HEK293 (cell line): ENCODE data around the gene RBM10.

Experiments
- CTCF ChIA-PET: fragments of 350-600 bp; formaldehyde crosslinking; extraction: SDS; loops from one replicate; lab custom pipeline; 2021; ENCODE audit warnings: antibody characterized with exemption; lab: Yijun Ruan, JAX
- POLR2A ChIA-PET: fragments of 300-600 bp; formaldehyde crosslinking; extraction: SDS; loops from one replicate; lab custom pipeline; 2020; ENCODE audit warnings: antibody characterized with exemption, inconsistent platforms; lab: Yijun Ruan, JAX
- H3K27ac ChIP-seq: fragments of 200-500 bp; sonication (Bioruptor generic); 2 replicates; pipeline ENCODE4 v1.5.1; 2014; ENCODE audit warnings: low read depth, low read length, control low read depth, inconsistent platforms; ENCODE audit errors: extremely low read depth
- H3K36me3 ChIP-seq, 2 experiments: fragments of 200-500 bp in 1 of 2; sonication (Bioruptor generic) in 1 of 2; 1 replicate in 1 of 2; 2 replicates in 1 of 2; pipeline ENCODE4 v1.5.1; 2014 to 2017; ENCODE audit warnings: inconsistent platforms in 2 of 2, low read length in 2 of 2; ENCODE audit not compliant: control insufficient read depth in 2 of 2, insufficient read depth in 1 of 2
- H3K4me1 ChIP-seq: fragments of 200-500 bp; sonication (Bioruptor generic); 2 replicates; pipeline ENCODE4 v1.5.1; 2014; ENCODE audit warnings: mild to moderate bottlenecking, low read length, inconsistent platforms; ENCODE audit not compliant: control insufficient read depth, insufficient read depth
- H3K4me3 ChIP-seq: 2 replicates; pipeline ENCODE4 v1.5.1; 2011; ENCODE audit warnings: low read depth, mild to moderate bottlenecking, control low read depth, low read length, moderate library complexity
- H3K9me3 ChIP-seq: fragments of 200-500 bp; sonication (Bioruptor generic); 2 replicates; pipeline ENCODE4 v1.5.1; 2014; ENCODE audit warnings: low read depth, low read length, inconsistent platforms; ENCODE audit not compliant: control insufficient read depth, insufficient read depth
- CTCF ChIP-seq: fragments of 450-650 bp; formaldehyde crosslinking; IDR thresholded peaks from 2 replicates; pipeline ENCODE4 v1.5.1; 2016; ENCODE audit warnings: missing biosample characterization, missing genetic modification characterization
- GFI1B ChIP-seq: fragments of 450-650 bp; formaldehyde crosslinking; IDR thresholded peaks from 2 replicates; pipeline ENCODE4 v1.5.1; 2016; ENCODE audit warnings: missing biosample characterization, missing genetic modification characterization
- HIC1 ChIP-seq: fragments of 450-650 bp; formaldehyde crosslinking; IDR thresholded peaks from 2 replicates; pipeline ENCODE4 v1.5.1; 2016; ENCODE audit warnings: missing biosample characterization, missing genetic modification characterization
- HOXA7 ChIP-seq: sonication (generic); formaldehyde crosslinking; IDR thresholded peaks from 2 replicates; pipeline ENCODE4 v1.8.1; 2022; ENCODE audit warnings: missing genetic modification reagents, borderline replicate concordance
- PRDM4 ChIP-seq: fragments of 450-650 bp; formaldehyde crosslinking; IDR thresholded peaks from 2 replicates; pipeline ENCODE4 v1.5.1; 2017; ENCODE audit warnings: missing biosample characterization, missing genetic modification characterization
- SCRT1 ChIP-seq: fragments of 450-650 bp; formaldehyde crosslinking; IDR thresholded peaks from 2 replicates; pipeline ENCODE4 v1.5.1; 2016; ENCODE audit warnings: missing biosample characterization, missing genetic modification characterization, borderline replicate concordance
- SP2 ChIP-seq: fragments of 450-650 bp; formaldehyde crosslinking; IDR thresholded peaks from 2 replicates; pipeline ENCODE4 v1.5.1; 2016; ENCODE audit warnings: missing biosample characterization, missing genetic modification characterization
- YY1 ChIP-seq: fragments of 450-650 bp; formaldehyde crosslinking; IDR thresholded peaks from 2 replicates; pipeline ENCODE4 v1.5.1; 2018; ENCODE audit warnings: missing biosample characterization, missing genetic modification characterization
- ZBTB8A ChIP-seq: fragments of 450-650 bp; formaldehyde crosslinking; IDR thresholded peaks from 2 replicates; pipeline ENCODE4 v1.5.1; 2016; ENCODE audit warnings: missing biosample characterization, missing genetic modification characterization
- ZFP41 ChIP-seq: fragments of 450-650 bp; formaldehyde crosslinking; IDR thresholded peaks from 2 replicates; pipeline ENCODE4 v1.5.1; 2016; ENCODE audit warnings: missing biosample characterization, missing genetic modification characterization, borderline replicate concordance
- ZNF132 ChIP-seq: fragments of 450-650 bp; formaldehyde crosslinking; IDR thresholded peaks from 2 replicates; pipeline ENCODE4 v1.5.1; 2017; ENCODE audit warnings: missing biosample characterization, missing genetic modification characterization, borderline replicate concordance
- ZNF2 ChIP-seq: fragments of 450-650 bp; formaldehyde crosslinking; IDR thresholded peaks from 2 replicates; pipeline ENCODE4 v1.5.1; 2016; ENCODE audit warnings: missing biosample characterization, missing genetic modification characterization
- ZNF426 ChIP-seq: fragments of 450-650 bp; formaldehyde crosslinking; IDR thresholded peaks from 2 replicates; pipeline ENCODE4 v1.5.1; 2017; ENCODE audit warnings: missing biosample characterization, missing genetic modification characterization, mild to moderate bottlenecking, inconsistent platforms, moderate library complexity
- ZNF530 ChIP-seq: fragments of 450-650 bp; formaldehyde crosslinking; IDR thresholded peaks from 2 replicates; pipeline ENCODE4 v1.5.1; 2016; ENCODE audit warnings: low read depth, missing biosample characterization, missing genetic modification characterization
- ZNF580 ChIP-seq: fragments of 450-650 bp; formaldehyde crosslinking; IDR thresholded peaks from 2 replicates; pipeline ENCODE4 v1.5.1; 2016; ENCODE audit warnings: missing biosample characterization, missing genetic modification characterization
- ZNF610 ChIP-seq: fragments of 450-650 bp; formaldehyde crosslinking; IDR thresholded peaks from 2 replicates; pipeline ENCODE4 v1.5.1; 2016; ENCODE audit warnings: missing biosample characterization, missing genetic modification characterization, borderline replicate concordance
- ZNF660 ChIP-seq: fragments of 450-650 bp; IDR thresholded peaks from 2 replicates; pipeline ENCODE4 v1.5.1; 2018; ENCODE audit warnings: missing biosample characterization, mild to moderate bottlenecking, missing genetic modification characterization
- ZNF837 ChIP-seq: fragments of 450-650 bp; formaldehyde crosslinking; IDR thresholded peaks from 2 replicates; pipeline ENCODE4 v1.5.1; 2016; ENCODE audit warnings: missing biosample characterization, missing genetic modification characterization
- ZSCAN16 ChIP-seq: fragments of 450-650 bp; formaldehyde crosslinking; IDR thresholded peaks from 2 replicates; pipeline ENCODE4 v1.5.1; 2016; ENCODE audit warnings: missing biosample characterization, missing genetic modification characterization
- TF ChIP-seq, protein P1 (sequence below): IDR thresholded peaks from 2 replicates; pipeline ENCODE4 v1.6.1; 2011; ENCODE audit warnings: mild to moderate bottlenecking, low read depth, low read length, borderline replicate concordance
- TF ChIP-seq, protein P2 (sequence below): fragments of 450-650 bp; formaldehyde crosslinking; IDR thresholded peaks from 2 replicates; pipeline ENCODE4 v1.5.1; 2017; ENCODE audit warnings: missing biosample characterization, missing genetic modification characterization

Gene RBM10

GRCh38 chrX:47178337-47178736 is 33.3 kb downstream of the RBM10 start:
- Histone ChIP-seq H3K4me1 (no peaks in the 10 kb centered on the region), H3K4me3 (no peak overlapping the region)
- CTCF ChIA-PET, result no interaction called here
- no peak for TF ChIP-seq HIC1 (tag by site-specific recombination)
- no peak for TF ChIP-seq ZSCAN16 (tag by site-specific recombination)
- no peak for TF ChIP-seq HOXA7
- no peak for TF ChIP-seq ZNF2 (tag by site-specific recombination)
- no peak for TF ChIP-seq ZBTB8A
- TF ChIP-seq CTCF (tag by site-specific recombination), result no peak
- no peak for TF ChIP-seq ZNF660 (tag by site-specific recombination)
- TF ChIP-seq ZNF837 (tag by site-specific recombination), result no peak
- TF ChIP-seq, protein P1, sequence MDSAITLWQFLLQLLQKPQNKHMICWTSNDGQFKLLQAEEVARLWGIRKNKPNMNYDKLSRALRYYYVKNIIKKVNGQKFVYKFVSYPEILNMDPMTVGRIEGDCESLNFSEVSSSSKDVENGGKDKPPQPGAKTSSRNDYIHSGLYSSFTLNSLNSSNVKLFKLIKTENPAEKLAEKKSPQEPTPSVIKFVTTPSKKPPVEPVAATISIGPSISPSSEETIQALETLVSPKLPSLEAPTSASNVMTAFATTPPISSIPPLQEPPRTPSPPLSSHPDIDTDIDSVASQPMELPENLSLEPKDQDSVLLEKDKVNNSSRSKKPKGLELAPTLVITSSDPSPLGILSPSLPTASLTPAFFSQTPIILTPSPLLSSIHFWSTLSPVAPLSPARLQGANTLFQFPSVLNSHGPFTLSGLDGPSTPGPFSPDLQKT, result no peak
- TF ChIP-seq ZNF132 (tag by site-specific recombination), result no peak
- TF ChIP-seq, all 188 proteins: peak for 0
- POLR2A ChIA-PET, result no interaction called here
- H3K36me3 ChIP-seq, result peaks cover 18 to 93% of the 10 kb centered on the region in 2 experiments
- no peak overlapping the region for H3K27ac ChIP-seq
- no peaks in the 10 kb centered on the region for H3K9me3 ChIP-seq

DNA sequence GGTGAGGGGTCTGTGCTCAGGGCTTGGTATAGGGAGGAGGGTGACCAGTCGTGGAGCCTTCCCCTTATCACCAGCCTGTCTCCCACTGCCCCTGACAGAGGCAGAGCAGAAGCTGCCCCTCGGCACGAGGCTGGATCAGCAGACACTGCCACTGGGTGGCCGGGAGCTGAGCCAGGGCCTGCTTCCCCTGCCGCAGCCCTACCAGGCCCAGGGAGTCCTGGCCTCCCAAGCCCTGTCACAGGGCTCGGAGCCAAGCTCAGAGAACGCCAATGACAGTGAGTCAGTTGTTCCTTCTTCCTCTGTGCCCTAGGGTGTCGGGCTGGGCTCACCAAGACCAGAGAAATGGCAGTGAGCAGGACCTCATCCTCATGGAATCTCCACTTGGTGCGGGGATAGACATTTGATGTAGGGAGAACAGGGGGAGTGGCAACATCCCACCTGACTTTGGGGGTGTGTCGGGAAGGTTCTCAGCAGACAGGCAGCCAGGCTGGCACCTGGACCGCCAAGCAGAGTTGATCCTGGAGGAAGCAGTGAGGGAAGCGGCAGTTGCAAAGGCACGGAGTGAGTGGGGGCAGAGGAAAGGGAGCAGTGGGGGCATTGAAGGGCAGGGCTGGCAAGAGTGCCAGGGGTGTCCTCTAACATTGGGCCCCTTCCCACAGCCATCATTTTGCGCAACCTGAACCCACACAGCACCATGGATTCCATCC is 34.4 kb downstream of the RBM10 start:
- no peaks in the 10 kb centered on the region for H3K4me1 ChIP-seq
- no peak overlapping the region for H3K4me3 ChIP-seq
- peaks cover 18 to 84% of the 10 kb centered on the region in 2 experiments for H3K36me3 ChIP-seq
- TF ChIP-seq ZNF426 (tag by site-specific recombination) (no peak), ZNF610 (tag by site-specific recombination) (no peak), PRDM4 (tag by site-specific recombination) (no peak), YY1 (tag by site-specific recombination) (no peak), ZNF580 (tag by site-specific recombination) (no peak), ZNF530 (tag by site-specific recombination) (no peak), ZNF132 (tag by site-specific recombination) (no peak), SP2 (no peak), ZNF660 (tag by site-specific recombination) (no peak), SCRT1 (tag by site-specific recombination) (no peak), GFI1B (tag by site-specific recombination) (no peak), ZFP41 (tag by site-specific recombination) (no peak)
- TF ChIP-seq, protein P2, sequence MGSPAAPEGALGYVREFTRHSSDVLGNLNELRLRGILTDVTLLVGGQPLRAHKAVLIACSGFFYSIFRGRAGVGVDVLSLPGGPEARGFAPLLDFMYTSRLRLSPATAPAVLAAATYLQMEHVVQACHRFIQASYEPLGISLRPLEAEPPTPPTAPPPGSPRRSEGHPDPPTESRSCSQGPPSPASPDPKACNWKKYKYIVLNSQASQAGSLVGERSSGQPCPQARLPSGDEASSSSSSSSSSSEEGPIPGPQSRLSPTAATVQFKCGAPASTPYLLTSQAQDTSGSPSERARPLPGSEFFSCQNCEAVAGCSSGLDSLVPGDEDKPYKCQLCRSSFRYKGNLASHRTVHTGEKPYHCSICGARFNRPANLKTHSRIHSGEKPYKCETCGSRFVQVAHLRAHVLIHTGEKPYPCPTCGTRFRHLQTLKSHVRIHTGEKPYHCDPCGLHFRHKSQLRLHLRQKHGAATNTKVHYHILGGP (tag by site-specific recombination), result no peak
- POLR2A ChIA-PET, result no interaction called here
- H3K9me3 ChIP-seq, result no peaks in the 10 kb centered on the region
- no peak overlapping the region for H3K27ac ChIP-seq
- CTCF ChIA-PET, result no interaction called here
